Activated naive CD8-positive, alpha-beta T cell treated with anti-CD3 and anti-CD28 coated beads, Interleukin-2, amount 10 ng/mL, durations not matched to agents 7 days and 5 days (primary cell): ENCODE data around the gene TMEM106C. TPM values are rescaled to one million over a fixed set of nuclear protein-coding genes. Genes with fewer than 3 reads are reported as not detected.

Experiments used
- ATAC-seq: fragments of 150-1000 bp; cut with Tn5 transposase; one replicate; pipeline ENCODE4 v1.10.0; 2021; ENCODE audit warnings: low read depth, moderate library complexity
- POLR2A ChIA-PET: fragments of 350-600 bp; sonication (Branson Sonifier 250); formaldehyde crosslinking; loops from one replicate; lab custom pipeline; 2021; ENCODE audit warnings: antibody characterized with exemption; lab: Charles Lee
- DNase-seq: peaks from one replicate; pipeline ENCODE4 v3.0.0; 2021
- H3K27ac Mint-ChIP-seq: one replicate; pipeline ENCODE4 v1.8.0; 2022; ENCODE audit warnings: mild to moderate bottlenecking, mixed read lengths
- H3K27me3 Mint-ChIP-seq: one replicate; pipeline ENCODE4 v1.8.0; 2022; ENCODE audit warnings: mild to moderate bottlenecking, moderate library complexity, mixed read lengths
- H3K36me3 Mint-ChIP-seq: one replicate; pipeline ENCODE4 v1.8.0; 2021; ENCODE audit warnings: mild to moderate bottlenecking, mixed read lengths
- H3K4me1 Mint-ChIP-seq: one replicate; pipeline ENCODE4 v1.8.0; 2021; ENCODE audit warnings: mixed read lengths
- H3K4me3 Mint-ChIP-seq: one replicate; pipeline ENCODE4 v1.8.0; 2022; ENCODE audit warnings: mild to moderate bottlenecking, moderate library complexity, mixed read lengths
- H3K9me3 Mint-ChIP-seq: one replicate; pipeline ENCODE4 v1.8.0; 2021; ENCODE audit warnings: mixed read lengths
- total RNA-seq, 2 experiments: library from RNA; stranded (reverse); gene quantifications; one replicate each; pipeline ENCODE4 v1.2.3, GENCODE V29; 2021

The TMEM106C gene
- total RNA-seq: 100 to 1,000 TPM; 111 to 115 TPM

GRCh38 chr12:47963340-47964040 lies at the start of gene TMEM106C:
TMEM106C (plus strand) TSS chr12:47963596; CDS start chr12:47964237, 641 bp downstream.
- Mint-ChIP-seq H3K27me3 (peaks cover 27% of the 10 kb centered on the region), H3K9me3 (peaks cover 2% of the 10 kb centered on the region), H3K4me3 (peak within 1 kb of the TSS; percentile 89), H3K4me1 (peaks cover 25% of the 10 kb centered on the region), H3K36me3 (peaks cover 27% of the 10 kb centered on the region), H3K27ac (peak within 1 kb of the TSS; percentile 84)
- POLR2A ChIA-PET: interaction anchor here (0.6 to 1.2 kb wide), 5 partner anchors 30 to 235 kb away, joined by 3 to 4 read pairs (median 3); partner anchors contain the start of gene ASB8
- DNase-seq: peak; percentile 95
- ATAC-seq: peak; percentile 96

- no peaks in the 10 kb centered on the region for H3K36me3 Mint-ChIP-seq
- no peak overlapping the region for H3K27ac Mint-ChIP-seq
- DNase-seq (no peak), ATAC-seq (no peak)
- no peak overlapping the region for H3K4me3 Mint-ChIP-seq
- POLR2A ChIA-PET: no interaction called here
- no peaks in the 10 kb centered on the region for H3K4me1 Mint-ChIP-seq
- peaks cover 46% of the 10 kb centered on the region for H3K27me3 Mint-ChIP-seq
- H3K9me3 Mint-ChIP-seq: no peaks in the 10 kb centered on the region
These were observed 42.5 kb upstream of the TMEM106C start for GRCh38 chr12:47920913-47921312.

- Mint-ChIP-seq H3K27ac (no peak overlapping the region), H3K4me1 (no peaks in the 10 kb centered on the region), H3K9me3 (no peaks in the 10 kb centered on the region), H3K36me3 (no peaks in the 10 kb centered on the region), H3K27me3 (peaks cover 39% of the 10 kb centered on the region), H3K4me3 (no peak overlapping the region)
- POLR2A ChIA-PET: no interaction called here
- no peak for DNase-seq
- ATAC-seq: no peak
These were observed 41.5 kb upstream of the TMEM106C start for GRCh38 chr12:47921907-47922306.

GRCh38 chr12:47927346-47927745 lies 36.0 kb upstream of the TMEM106C start:
- Mint-ChIP-seq H3K36me3 (no peaks in the 10 kb centered on the region), H3K9me3 (peaks cover 3% of the 10 kb centered on the region), H3K27me3 (peaks cover 27% of the 10 kb centered on the region), H3K4me1 (peaks cover 2% of the 10 kb centered on the region), H3K4me3 (no peak overlapping the region), H3K27ac (no peak overlapping the region)
- no peak for ATAC-seq
- no peak for DNase-seq
- POLR2A ChIA-PET: interaction anchor here (0.6 kb wide), 1 partner anchor 725 kb away, joined by 5 read pairs; no protein-coding TSS in a partner anchor

GRCh38 chr12:47930634-47931033 lies 32.8 kb upstream of the TMEM106C start:
- peaks cover 3% of the 10 kb centered on the region for H3K9me3 Mint-ChIP-seq
- POLR2A ChIA-PET: interaction anchor here (0.6 kb wide), 1 partner anchor 60 kb away, joined by 4 read pairs; no protein-coding TSS in a partner anchor
- H3K4me3 Mint-ChIP-seq: no peak overlapping the region
- H3K36me3 Mint-ChIP-seq: no peaks in the 10 kb centered on the region
- H3K27me3 Mint-ChIP-seq: peaks cover 22% of the 10 kb centered on the region
- peaks cover 2% of the 10 kb centered on the region for H3K4me1 Mint-ChIP-seq
- no peak overlapping the region for H3K27ac Mint-ChIP-seq
- no peak for DNase-seq
- ATAC-seq: no peak

- H3K9me3 Mint-ChIP-seq: peaks cover 3% of the 10 kb centered on the region
- DNase-seq: no peak
- no peaks in the 10 kb centered on the region for H3K36me3 Mint-ChIP-seq
- ATAC-seq: no peak
- H3K27me3 Mint-ChIP-seq: peaks cover 24% of the 10 kb centered on the region
- H3K4me3 Mint-ChIP-seq: no peak overlapping the region
- H3K4me1 Mint-ChIP-seq: peaks cover 2% of the 10 kb centered on the region
- POLR2A ChIA-PET: no interaction called here
- no peak overlapping the region for H3K27ac Mint-ChIP-seq
These were observed 32.2 kb upstream of the TMEM106C start for GRCh38 chr12:47931187-47931586.

GRCh38 chr12:47935184-47935583 lies 28.2 kb upstream of the TMEM106C start:
- Mint-ChIP-seq H3K27ac (no peak overlapping the region), H3K27me3 (peaks cover 38% of the 10 kb centered on the region), H3K4me1 (no peaks in the 10 kb centered on the region), H3K4me3 (no peak overlapping the region), H3K9me3 (no peaks in the 10 kb centered on the region), H3K36me3 (no peaks in the 10 kb centered on the region)
- ATAC-seq (no peak), DNase-seq (no peak)
- POLR2A ChIA-PET: interaction anchor here (0.5 kb wide), 1 partner anchor 149 kb away, joined by 4 read pairs; no protein-coding TSS in a partner anchor

GRCh38 chr12:47938093-47938492 lies 25.3 kb upstream of the TMEM106C start:
- Mint-ChIP-seq H3K4me3 (no peak overlapping the region), H3K9me3 (no peaks in the 10 kb centered on the region), H3K4me1 (peaks cover 5% of the 10 kb centered on the region), H3K27ac (no peak overlapping the region), H3K36me3 (no peaks in the 10 kb centered on the region), H3K27me3 (peaks cover 37% of the 10 kb centered on the region)
- ATAC-seq: no peak
- DNase-seq: no peak
- POLR2A ChIA-PET: no interaction called here

GRCh38 chr12:47938594-47938993 lies 24.8 kb upstream of the TMEM106C start:
- Mint-ChIP-seq H3K4me1 (peaks cover 5% of the 10 kb centered on the region), H3K9me3 (no peaks in the 10 kb centered on the region), H3K4me3 (no peak overlapping the region), H3K36me3 (no peaks in the 10 kb centered on the region), H3K27me3 (peaks cover 32% of the 10 kb centered on the region), H3K27ac (no peak overlapping the region)
- DNase-seq: no peak
- POLR2A ChIA-PET: no interaction called here
- ATAC-seq: no peak

- no peak overlapping the region for H3K4me3 Mint-ChIP-seq
- DNase-seq (no peak), ATAC-seq (no peak)
- peaks cover 5% of the 10 kb centered on the region for H3K4me1 Mint-ChIP-seq
- POLR2A ChIA-PET: interaction anchor here (0.6 kb wide), 1 partner anchor 45 kb away, joined by 3 read pairs; no protein-coding TSS in a partner anchor
- H3K27ac Mint-ChIP-seq: no peak overlapping the region
- H3K36me3 Mint-ChIP-seq: no peaks in the 10 kb centered on the region
- H3K27me3 Mint-ChIP-seq: peaks cover 29% of the 10 kb centered on the region
- no peaks in the 10 kb centered on the region for H3K9me3 Mint-ChIP-seq
These were observed 24.3 kb upstream of the TMEM106C start for GRCh38 chr12:47939009-47939601.

GRCh38 chr12:47940773-47941474 lies 22.5 kb upstream of the TMEM106C start:
- no peak for DNase-seq
- no peak overlapping the region for H3K27ac Mint-ChIP-seq
- peaks cover 5% of the 10 kb centered on the region for H3K4me1 Mint-ChIP-seq
- H3K4me3 Mint-ChIP-seq: no peak overlapping the region
- peaks cover 19% of the 10 kb centered on the region for H3K27me3 Mint-ChIP-seq
- H3K9me3 Mint-ChIP-seq: no peaks in the 10 kb centered on the region
- H3K36me3 Mint-ChIP-seq: no peaks in the 10 kb centered on the region
- no peak for ATAC-seq
- POLR2A ChIA-PET: no interaction called here

GRCh38 chr12:47941475-47941780 lies 22.0 kb upstream of the TMEM106C start:
- Mint-ChIP-seq H3K4me3 (no peak overlapping the region), H3K27ac (no peak overlapping the region), H3K36me3 (no peaks in the 10 kb centered on the region), H3K9me3 (no peaks in the 10 kb centered on the region), H3K4me1 (peaks cover 5% of the 10 kb centered on the region), H3K27me3 (peaks cover 19% of the 10 kb centered on the region)
- DNase-seq (no peak), ATAC-seq (no peak)
- POLR2A ChIA-PET: no interaction called here

- Mint-ChIP-seq H3K9me3 (no peaks in the 10 kb centered on the region), H3K4me3 (no peak overlapping the region), H3K4me1 (peaks cover 8% of the 10 kb centered on the region), H3K27me3 (peaks cover 22% of the 10 kb centered on the region), H3K27ac (no peak overlapping the region), H3K36me3 (no peaks in the 10 kb centered on the region)
- POLR2A ChIA-PET: no interaction called here
- ATAC-seq (no peak), DNase-seq (no peak)
These were observed 21.4 kb upstream of the TMEM106C start for GRCh38 chr12:47941871-47942613.
